GM21723 (cell line): ENCODE results near the gene ALPG.
"Not testable (repeated sequence)": the region's sequence is repeated elsewhere in the genome, so short reads cannot be mapped to it uniquely, and the experiment has no call there.

Experiments
- ATAC-seq: cut with Tn5 transposase; IDR thresholded peaks from one replicate; pipeline ENCODE4 v1.9.1; 2021; ENCODE audit warnings: mild to moderate bottlenecking, moderate library complexity; ENCODE audit not compliant: unreplicated experiment

The ALPG gene

DNA sequence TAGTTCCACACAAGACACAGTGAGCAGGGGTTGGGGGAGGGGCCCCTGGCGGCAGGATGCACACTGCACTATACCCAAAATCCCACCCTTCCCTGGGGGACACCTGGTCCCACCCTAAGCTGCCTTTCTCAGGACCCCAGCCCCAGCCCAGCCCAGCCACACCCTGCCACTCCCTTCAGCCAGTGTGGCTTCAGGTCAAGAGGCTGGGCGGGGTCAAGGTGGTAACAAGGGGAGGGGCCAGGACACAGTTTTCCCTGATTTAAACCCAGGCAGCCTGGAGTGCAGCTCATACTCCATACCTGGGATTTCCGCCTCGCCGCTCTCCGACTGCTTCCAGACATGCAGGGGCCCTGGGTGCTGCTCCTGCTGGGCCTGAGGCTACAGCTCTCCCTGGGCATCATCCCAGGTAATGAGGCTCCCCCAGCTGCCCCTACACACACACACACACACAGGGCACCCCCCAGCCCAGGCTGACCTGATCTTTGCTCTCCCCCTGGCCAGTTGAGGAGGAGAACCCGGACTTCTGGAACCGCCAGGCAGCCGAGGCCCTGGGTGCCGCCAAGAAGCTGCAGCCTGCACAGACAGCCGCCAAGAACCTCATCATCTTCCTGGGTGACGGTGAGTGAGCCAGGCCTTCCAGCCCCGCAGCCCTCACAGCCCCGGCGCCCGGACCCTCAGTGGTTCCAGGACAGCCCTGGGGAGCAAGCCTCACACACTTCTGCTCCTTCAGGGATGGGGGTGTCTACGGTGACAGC lies at the start of gene ALPG:
TSS of gene ALPG (plus strand) at position 289 of the 755 bp plus-strand sequence. CDS start at position 340, 51 bp downstream.
- no peak for ATAC-seq

GRCh38 chr2:232361646-232362045 lies 45.0 kb upstream of the ALPG start:
- no peak for ATAC-seq

DNA sequence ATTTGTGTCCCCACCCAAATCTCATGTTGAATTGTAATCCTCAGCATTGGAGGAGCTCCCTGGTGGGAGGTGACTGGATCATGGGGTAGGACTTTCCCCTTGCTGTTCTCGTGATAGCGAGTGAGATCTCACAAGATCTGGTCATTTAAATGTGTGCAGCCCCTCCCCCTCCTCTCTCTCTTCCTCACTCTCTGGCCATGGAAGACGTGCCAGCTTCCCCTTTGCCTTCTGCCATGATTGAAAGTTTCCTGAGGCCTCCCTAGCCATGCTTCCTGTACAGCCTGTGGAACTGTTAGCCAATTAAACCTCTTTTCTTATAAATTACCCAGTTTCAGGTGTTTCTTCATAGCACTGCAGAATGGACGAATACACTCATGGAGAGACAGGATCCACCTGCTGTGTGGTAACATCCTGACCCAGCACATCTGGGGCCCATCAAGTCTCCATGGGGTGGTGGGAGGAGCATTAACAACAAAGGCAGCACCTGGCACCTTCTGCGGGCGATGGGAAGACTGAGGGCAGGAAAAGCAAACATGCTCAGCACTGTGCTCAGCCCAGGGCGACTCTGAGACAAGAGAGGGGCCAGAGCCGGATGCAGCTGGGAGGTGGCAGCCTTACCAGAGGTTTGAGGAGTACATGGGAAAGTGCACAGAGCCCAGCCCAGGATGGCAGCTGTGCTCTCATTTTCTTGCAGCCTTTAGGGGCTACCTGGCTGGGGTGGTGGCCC lies 44.3 kb upstream of the ALPG start:
- ATAC-seq, result no peak

- ATAC-seq, result not testable (repeated sequence)
Measured at GRCh38 chr2:232363064-232363783, 43.4 kb upstream of the ALPG start.

- ATAC-seq, result no peak
Measured at GRCh38 chr2:232363784-232364615, 42.6 kb upstream of the ALPG start.

- not testable (repeated sequence) for ATAC-seq
Measured at GRCh38 chr2:232364806-232365594, 41.6 kb upstream of the ALPG start.

GRCh38 chr2:232365621-232366321 lies 40.9 kb upstream of the ALPG start:
- ATAC-seq, result no peak

DNA sequence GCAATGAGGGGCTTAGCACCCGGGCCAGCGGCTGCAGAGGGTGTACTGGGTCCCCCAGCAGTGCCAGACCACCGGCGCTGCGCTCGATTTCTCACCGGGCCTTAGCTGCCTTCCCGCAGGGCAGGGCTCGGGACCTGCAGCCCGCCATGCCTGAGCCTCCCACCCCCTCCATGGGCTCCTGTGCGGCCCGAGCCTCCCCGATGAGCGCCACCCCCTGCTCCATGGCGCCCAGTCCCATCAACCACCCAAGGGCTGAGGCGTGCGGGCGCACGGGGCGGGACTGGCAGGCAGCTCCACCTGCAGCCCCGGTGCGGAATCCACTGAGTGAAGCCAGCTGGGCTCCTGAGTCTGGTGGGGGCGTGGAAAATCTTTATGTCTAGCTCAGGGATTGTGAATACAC lies 40.2 kb upstream of the ALPG start:
- not testable (repeated sequence) for ATAC-seq

GRCh38 chr2:232367016-232367415 lies 39.6 kb upstream of the ALPG start:
- ATAC-seq, result no peak

- ATAC-seq, result no peak
Measured at GRCh38 chr2:232367591-232368233, 38.9 kb upstream of the ALPG start.

GRCh38 chr2:232368311-232368731 lies 38.3 kb upstream of the ALPG start:
- no peak for ATAC-seq

- no peak for ATAC-seq
Measured at GRCh38 chr2:232369126-232369951, 37.3 kb upstream of the ALPG start.

- not testable (repeated sequence) for ATAC-seq
Measured at GRCh38 chr2:232370007-232370406, 36.6 kb upstream of the ALPG start.

DNA sequence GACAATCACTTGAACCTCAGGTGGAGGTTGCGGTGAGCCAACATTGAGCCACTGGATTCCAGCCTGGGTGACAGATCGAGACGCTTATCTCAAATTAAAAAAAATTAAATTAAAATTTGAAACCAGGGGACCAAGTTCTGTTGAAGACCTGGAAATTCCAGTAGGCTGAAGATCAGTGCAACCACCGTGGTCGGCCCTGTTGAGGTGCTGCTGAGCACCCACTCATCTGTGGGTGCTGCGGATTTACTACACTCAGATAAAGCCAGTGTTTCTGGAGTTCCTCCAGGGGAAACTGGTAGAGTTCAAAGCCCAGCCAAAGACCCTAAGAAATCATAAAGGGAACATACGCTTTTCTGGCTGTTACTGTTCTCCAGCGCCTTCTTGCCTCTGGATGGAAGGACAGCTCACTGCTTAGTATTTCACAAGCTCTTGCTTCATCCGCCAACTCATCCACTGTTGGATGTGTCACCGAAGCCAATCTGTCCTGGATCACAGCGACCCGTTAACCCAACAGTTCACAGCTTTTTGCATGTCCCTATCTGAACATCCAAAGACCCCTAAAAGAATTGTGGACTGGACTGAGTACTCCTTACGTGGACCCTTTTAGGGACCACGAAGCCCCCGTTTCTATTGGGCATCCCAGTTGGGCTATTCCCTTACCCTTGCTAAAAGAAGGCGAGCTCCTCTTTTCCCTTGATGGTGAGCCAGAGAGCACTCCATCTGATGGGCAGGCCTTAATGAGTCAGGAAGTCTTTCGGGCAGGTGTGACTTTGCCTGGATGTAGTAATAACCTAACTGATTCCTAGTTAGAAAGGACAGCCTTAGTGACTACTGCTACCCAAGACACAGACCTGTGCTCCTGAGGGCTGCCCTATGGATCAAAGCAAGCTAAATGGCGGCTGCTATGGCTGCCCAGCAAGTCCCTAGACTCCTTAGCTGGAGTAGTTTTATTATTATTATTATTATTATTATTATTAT lies 34.1 kb upstream of the ALPG start:
- ATAC-seq, result no peak

DNA sequence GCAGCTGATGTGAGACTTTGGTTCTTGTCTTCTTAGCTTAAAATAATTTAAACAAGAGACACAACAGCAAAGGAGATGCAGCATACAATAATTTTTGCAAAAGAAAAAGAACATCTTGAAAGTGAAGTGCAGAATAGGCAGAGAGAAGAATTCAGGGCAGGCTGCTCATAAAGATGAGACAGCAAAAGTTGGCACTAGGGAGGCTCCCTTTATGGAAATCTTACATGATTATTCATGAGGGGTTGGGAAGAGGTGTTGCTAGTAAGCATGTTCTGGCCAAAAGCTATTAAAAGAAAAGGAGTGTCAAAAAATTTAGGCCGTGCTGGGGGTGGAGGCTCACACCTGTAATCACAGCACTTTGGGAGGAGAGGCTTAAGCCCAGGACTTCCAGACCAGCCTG lies 32.3 kb upstream of the ALPG start:
- ATAC-seq, result no peak

- no peak for ATAC-seq
Measured at GRCh38 chr2:232375164-232375563, 31.5 kb upstream of the ALPG start.

GRCh38 chr2:232376260-232376659 lies 30.4 kb upstream of the ALPG start:
- ATAC-seq, result no peak
